Measurements from ENCODE around the gene BCL11A. TPM values are rescaled to one million over a fixed set of nuclear protein-coding genes. Genes with fewer than 3 reads are reported as not detected.

The BCL11A gene
- total RNA-seq, 1 donor from 2014 or later: under 0.01 TPM

DNA sequence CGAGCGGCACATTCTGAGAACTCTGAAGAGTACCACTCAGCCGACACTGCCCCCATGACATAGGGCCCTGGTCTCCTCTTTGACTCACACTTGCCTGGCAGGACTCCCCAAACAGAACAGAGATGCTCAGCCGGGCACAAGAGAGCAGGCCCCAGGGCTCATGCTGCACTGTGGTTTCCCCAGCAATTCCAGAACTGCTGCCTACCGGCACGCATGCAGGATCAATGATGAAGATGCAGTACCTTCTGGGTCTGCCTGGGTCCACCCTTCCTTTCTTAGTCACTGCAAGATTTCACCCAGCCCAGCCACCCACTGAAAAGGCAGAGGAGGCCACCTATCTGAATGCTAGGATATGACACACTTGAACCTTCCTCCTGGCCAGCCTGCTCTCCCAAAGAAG lies 49.4 kb downstream of the BCL11A start:
- DNase-seq: no peak

DNA sequence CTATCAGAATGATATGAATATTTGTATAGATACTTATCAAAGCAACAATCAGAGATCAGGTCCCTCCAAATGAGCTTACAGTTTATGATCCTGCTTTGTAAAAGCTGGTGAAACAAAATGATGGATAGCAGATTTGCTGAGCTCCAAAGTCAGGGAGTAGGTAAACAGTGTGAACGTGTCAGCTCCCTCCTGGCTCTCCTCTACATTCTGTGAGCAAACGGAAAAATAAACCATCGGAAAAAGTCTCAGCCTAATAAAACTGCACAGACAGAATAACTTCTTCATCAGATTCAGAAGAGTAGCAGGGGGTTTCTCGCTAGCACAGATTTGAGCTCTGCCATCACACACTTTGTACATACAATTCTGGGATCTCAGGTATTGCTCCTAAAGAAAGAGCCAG lies 51.3 kb downstream of the BCL11A start:
- no peak for DNase-seq

DNA sequence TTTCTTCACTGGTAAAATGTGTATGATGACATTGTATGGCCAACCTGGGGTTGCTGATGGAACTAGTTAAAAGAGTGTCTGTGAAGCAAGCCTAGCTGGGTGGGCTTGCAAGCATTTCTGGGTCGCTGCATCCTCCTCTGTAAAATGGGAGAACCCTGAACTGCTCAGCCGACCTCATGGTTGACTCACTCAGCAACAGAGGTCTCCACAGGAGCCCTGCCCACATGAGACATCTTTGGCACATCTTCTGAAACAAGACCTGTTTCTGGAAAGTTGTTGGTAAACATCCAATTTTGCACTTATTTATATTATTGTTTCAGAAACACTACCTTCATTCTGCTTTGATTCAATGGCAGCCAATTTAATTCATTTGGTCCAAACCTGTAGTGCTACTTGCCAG lies 52.6 kb downstream of the BCL11A start:
- no peak for DNase-seq

DNA sequence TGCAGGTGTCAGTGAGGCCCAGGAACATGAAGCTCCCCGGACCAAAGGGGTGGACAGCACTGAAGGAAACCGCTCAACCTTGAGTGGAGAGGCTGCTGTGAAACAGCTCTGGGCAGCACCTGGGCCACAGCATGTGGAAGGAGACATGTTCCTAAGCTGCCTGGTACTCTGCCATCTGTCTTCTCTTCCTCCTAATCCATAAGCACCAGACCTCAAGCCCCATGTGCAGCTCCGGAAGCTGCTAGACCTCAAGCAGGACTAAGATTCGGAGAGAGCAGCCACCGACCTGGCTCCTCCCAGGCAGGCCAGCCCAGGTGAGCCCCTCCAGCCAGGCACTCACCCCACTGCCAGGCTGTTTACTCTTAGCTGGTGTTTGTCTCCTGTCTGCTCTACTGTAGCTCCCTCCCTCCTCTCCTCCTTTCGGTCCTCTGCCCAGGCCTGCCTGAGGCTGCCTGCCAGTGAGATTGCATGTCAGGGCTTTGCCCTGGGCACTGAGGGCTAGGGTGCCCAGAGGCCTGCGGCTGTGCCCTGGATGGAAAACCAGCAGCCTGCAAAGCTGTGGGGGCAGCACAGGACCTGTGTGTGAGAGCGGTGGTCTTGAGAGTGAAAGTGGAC lies 53.7 kb downstream of the BCL11A start:
- DNase-seq: no peak

DNA sequence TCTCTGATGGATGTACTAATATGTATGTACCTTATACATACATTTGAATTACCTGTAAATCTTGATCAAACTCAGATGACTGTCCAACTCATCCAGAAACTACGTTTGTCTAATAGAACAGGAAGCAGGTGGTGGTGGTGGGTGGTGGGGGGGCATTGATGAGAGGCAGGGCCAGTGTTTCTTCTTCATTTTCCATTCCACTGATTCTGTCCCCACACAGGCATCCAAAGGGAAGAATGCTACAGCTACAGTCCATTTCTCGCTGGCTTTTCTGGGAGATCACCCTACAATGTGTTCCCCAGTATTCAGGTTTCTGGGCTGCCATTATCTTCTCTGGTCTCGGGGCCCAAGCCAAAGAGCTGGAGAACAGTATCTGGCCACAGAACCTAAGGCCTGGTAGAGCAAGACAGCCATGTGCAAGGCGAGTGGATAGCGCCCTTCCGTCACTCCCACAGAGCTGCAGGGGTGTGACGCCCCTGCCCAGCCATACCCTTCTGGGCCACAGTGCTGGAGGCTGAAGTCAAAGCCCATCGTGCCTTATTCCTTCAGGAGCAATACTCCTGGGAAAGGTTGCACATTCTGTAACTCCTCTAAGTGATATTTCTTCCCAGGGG lies 54.5 kb downstream of the BCL11A start:
- no peak for DNase-seq

DNA sequence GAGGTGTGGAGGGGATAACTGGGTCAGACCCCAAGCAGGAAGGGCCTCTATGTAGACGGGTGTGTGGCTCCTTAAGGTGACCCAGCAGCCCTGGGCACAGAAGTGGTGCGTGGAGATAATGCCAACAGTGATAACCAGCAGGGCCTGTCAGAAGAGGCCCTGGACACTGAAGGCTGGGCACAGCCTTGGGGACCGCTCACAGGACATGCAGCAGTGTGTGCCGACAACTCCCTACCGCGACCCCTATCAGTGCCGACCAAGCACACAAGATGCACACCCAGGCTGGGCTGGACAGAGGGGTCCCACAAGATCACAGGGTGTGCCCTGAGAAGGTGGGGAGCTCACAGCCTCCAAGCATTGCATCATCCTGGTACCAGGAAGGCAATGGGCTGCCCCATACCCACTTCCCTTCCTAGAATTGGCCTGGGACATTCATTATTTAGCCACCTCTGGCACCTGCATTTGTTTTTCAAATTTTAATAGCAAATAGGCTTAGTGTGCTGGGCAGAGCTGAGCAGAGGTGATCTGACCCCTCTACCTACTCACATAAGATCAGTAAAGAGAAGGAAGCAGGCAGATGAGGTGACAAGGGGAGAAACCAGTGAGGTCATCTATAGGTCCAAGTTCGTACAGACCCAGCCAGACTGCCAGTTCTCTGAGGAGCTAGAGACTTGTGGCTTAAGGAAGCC lies 55.2 kb downstream of the BCL11A start:
- DNase-seq: no peak

DNA sequence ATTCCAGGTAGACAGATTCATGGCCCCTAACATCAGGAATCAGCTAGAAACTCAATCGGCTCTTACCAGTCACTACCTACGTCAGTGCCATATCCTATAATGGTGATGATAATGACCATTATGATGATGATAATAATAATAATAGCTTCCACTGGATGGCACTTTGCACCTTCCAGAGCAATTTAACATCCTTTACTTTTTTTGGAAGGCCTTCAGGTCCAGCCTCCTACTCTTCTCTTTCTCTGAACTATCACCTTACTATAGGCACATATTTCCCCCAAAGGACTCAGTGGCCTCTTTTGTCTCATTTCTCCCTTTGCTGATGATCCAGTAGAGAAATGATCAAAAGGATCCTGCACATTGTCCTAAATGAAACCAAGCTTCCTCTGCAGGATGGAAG lies 56.0 kb downstream of the BCL11A start:
- DNase-seq: no peak

DNA sequence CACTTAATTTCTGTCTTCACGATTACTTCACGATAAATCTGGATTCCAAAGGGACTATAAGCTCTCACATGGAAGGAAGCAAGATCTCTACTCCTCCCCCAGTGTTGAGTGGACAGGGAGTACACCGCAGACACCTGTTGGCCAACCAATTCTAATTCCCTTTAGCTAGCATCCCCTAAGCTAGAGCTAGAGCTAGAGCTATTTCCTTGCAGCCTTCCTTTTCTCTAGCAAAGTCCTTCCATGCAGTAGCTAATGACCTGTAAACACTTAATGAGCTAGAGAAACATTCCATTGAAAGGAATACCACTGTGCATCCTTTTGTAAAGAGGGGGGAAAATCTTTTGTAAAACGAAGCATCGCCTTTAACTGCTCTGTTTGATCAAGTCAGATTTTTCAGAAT lies 56.5 kb downstream of the BCL11A start:
- no peak for DNase-seq

DNA sequence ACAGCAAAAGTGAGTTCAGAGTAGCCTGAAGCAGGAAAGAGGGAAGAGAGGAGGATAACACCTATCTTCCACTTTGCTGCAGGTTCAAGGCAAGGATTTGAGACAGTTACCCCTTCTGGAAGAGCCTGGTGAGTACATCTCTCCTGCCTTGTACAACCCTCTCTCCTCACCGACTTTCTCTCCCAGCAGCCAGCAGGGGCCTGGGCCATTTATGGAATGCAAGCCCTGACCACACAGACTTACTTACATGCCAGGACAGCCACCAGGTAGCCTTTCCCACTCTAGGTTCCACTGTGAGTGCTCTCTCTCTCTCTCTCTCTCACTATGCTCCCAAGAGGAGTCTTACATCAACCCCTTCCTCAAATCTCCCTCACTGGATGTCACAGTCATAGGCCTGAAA lies 57.0 kb downstream of the BCL11A start:
- no peak for DNase-seq

DNA sequence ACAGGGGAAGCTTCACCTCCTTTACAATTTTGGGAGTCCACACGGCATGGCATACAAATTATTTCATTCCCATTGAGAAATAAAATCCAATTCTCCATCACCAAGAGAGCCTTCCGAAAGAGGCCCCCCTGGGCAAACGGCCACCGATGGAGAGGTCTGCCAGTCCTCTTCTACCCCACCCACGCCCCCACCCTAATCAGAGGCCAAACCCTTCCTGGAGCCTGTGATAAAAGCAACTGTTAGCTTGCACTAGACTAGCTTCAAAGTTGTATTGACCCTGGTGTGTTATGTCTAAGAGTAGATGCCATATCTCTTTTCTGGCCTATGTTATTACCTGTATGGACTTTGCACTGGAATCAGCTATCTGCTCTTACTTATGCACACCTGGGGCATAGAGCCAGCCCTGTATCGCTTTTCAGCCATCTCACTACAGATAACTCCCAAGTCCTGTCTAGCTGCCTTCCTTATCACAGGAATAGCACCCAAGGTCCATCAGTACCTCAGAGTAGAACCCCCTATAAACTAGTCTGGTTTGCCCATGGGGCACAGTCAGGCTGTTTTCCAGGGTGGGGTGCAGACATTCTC lies 58.3 kb downstream of the BCL11A start:
- DNase-seq: no peak

DNA sequence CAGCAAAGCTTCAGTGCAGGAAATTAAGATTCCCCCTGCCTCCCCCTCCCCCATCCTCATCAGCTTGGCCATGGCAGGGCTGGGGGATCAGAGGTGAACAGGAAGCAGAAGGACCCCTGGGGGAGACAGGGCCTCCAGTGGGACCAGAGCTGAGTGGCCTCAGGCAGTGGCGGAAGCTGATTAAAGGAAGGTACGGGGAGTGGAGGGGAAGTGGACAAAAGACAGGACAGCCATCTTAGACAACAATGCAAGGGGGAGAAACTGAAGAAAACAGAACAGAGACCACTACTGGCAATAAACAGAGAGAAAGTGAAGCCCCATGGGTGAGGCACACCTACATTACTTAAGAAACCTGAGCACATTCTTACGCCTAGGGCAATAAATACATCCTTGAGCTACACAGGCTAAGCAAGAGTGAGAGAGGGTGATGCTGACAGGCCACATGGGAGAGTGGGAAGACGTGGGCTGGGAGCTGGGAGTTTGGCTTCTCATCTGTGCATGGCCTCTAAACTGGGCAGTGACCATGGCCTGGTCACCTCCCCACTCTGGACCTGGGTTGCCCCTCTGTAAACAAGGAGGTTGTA lies 59.6 kb downstream of the BCL11A start:
- no peak for DNase-seq

DNA sequence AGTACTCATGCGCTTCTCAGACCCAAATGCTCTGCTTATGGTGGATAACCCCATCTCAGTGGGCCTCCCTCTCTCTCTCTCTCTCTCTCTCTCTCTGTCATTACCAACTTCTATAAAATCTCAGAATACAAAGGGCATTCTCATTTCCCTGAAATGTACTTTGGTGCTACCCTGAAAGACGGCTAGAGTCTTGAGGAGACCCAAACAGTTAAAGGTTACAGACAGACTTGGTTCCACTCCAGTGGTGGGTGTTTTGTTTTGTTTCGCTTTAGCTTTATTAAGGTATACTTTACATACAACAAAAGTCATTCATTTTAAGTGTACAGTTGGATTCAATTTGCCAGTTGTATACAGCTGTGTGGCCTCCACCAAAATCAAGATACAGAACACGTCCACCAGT lies 60.9 kb downstream of the BCL11A start:
- DNase-seq: no peak

DNA sequence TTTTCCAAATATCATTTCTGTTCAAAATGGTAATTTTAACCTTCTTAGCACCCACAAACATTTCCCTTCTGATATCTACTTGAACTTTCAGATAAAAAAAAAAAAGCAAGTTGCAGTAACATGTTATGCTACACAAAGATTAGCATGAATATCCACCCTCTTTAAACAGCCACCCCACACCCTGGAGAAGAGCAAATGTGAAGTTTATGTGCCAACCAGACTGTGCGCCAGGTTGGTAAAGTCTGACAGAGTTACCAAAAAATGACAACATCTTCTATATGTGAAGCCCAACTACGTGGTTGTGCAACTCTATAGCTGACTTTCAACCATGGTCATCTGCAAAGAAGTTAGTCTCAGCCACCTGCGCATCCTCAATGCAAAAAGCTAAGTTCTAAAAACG lies 62.6 kb downstream of the BCL11A start:
- no peak for DNase-seq

DNA sequence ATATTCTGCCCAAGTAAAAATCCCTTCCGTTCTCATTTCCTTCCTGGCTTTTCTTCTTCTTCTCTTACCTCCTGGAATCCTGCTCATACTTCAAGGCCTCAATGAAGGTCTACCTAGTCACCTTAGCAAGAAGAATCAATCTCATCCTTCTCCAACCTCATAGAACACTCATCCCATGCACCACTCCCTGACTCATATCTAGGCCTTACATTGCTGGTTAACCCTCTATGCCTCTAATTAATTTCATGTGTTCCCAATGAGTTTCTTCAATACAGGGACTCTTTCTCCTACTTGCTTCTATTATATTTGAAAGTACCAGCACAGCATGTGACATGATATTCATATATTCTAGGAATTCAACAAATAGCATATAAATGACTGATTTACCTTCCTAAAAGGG lies 63.0 kb downstream of the BCL11A start:
- no peak for DNase-seq

DNA sequence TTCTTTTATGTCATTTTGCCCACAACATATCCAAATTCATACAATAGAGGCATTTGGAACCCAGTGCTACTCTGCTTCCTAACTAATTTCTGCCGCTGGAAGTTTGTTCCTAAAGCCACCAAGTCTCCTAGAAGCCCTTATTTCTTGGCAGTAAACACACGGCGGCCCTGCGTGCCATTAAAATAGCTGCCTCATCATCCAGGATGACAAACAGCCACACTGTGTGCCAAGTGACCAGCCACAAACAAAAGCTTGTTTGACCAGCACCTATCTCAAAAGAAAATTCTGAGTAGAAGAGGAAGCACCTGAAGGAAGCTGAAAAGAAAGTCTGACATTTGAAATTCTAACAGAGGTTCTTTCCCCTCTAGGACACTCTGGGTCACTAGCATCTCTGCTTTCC lies 64.2 kb downstream of the BCL11A start:
- no peak for DNase-seq

DNA sequence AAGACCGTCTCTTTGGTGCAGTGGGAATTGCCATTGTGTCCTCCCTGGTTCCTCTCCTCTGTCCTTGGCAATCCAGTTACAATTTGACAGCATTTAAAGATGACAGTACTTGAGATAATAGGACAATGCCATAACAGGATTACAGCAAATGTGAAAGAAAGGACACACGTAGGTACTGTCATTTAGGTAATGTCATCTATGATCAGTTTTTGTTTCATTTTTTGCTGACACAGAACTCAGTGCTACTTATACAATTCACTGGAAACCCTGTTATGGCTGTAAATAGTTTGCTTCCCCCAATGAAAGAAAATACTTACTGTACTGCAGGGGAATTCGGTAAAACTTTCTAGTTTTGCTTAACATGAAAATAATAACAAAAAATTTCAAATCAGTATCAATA lies 65.2 kb downstream of the BCL11A start:
- no peak for DNase-seq

DNA sequence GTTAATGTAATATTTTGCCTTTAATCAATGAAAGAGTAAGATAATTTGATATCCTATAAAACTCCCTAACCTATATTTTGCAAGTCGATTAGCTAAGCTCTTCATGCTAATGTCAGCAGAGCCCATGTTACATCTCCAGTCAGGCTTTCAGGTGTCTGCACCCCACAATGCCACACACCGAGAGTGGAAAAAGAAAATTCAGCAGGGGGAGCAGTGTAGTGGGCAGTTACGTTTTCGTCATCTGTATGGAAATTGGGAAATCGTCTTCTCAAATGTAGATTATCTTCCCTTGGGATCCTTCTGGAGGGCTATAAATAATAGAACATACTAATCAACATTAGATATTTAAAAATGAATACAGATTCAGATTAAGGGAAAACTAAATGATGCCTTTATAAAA lies 66.3 kb downstream of the BCL11A start:
- no peak for DNase-seq

DNA sequence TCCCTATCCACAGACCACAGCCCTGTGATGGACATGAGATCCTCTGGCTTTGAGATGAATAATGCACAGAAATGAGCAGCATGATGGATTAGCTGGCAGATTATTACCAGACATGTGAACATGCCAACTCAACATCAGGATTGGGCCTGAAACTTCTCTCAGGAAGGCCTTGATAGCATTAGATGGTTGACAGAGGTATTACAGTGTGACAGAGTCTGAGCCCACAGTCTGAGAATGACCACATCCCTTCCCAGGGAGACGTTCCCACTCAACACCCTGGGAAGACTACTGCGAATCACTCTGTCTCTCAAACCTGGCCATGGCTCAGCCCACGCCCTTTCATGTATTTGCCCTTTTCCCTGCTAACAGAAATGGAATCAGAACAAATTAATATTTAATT lies 66.9 kb downstream of the BCL11A start:
- no peak for DNase-seq

DNA sequence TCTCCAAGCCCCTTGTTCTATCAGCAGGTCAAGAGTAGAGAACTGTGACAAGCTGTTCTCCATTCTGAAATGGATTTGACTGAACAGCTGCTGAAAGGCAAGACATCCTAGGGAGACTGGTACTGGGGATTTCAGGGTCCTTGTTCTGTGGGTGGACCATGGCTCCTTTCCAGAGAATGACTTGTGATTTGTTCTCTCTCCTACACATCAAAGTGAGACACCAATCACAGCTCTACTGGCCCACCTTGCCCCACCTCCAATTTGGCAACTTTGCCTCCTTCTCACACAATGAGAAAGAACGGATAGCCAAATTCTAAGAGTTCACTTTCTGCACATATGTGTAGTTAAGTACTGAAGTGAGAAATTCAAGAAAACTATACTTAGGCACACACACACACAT lies 67.4 kb downstream of the BCL11A start:
- DNase-seq: no peak

DNA sequence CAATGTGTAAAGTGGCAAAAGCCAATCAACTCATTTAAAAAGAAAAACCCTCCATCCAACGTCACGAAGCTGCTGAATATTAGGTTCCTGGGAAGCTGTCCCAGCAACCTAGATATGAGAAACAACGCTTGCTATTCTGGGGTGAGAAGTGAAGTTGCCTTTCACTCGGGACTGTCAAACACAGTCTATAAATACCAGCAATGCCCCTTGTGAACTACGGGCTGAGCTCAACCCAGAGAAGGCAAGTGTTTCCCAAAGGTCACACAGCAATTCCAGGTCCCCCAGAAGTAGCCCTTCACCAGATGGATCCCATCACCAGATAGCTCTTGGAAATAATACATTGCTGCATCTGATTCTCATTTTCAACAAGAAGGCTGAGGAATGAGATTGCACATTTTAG lies 67.9 kb downstream of the BCL11A start:
- no peak for DNase-seq

DNA sequence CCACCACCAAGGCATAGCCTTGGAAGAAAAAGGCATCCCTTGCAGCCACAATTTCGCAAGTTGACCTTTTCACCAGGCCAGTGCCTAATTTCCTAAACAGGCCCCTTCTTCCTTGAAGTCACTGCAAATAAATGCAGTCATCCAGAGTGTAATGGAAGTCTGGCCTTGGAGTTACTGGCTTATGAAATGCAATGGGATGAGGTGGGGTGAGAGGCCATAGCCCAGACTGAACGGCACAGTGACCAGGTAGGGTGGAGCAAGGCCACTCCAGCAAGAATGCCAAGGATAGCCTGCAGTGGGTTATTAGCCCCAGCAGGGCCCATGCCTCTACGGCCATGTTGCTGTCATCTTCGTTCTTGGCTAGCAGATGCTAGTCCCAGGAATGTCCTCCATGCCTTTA lies 68.4 kb downstream of the BCL11A start:
- DNase-seq: no peak

DNA sequence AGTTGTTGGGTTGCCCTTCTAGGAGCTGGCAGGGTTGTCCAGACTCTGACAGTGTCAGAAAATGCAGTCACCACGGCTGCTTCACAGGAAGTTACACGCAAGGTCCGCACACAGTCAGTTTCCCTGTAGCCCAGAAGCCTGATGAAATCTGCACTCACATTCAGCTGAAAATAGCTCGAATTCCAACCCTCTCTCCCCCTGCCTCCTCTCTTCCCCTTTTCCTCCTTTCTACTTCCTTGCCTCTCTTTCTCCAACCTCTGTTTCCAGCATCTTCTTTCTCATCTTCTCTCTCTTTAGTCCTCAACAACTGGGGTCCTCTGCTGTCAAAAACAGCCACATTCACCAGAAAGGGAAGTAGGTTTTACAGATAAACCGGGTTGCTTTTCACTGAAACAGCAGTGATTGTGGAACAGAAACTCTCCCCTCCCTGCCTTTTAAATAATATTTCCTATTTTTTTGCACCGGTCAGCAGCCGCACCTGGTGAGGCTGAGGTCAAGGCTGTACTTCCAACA lies 69.3 kb downstream of the BCL11A start:
- DNase-seq: no peak

DNA sequence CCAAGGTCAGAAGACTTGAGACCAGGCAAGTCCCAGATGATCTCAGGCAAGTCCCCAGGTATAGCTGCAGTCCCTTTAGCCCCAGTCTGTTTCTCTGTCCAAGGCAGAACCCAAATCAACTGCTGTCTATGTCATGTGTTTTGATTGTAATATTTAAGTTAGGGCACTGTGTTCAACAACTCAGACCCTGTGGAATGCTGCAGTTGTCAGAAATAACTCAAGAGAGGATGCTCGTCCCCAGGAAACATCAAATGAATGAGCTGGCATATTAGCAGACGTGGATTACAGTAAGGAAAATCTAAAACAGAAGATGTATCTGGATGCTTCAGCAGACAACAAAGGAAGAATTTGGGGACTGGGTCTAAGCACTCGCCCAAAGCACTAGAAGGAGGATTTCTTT lies 70.1 kb downstream of the BCL11A start:
- no peak for DNase-seq

DNA sequence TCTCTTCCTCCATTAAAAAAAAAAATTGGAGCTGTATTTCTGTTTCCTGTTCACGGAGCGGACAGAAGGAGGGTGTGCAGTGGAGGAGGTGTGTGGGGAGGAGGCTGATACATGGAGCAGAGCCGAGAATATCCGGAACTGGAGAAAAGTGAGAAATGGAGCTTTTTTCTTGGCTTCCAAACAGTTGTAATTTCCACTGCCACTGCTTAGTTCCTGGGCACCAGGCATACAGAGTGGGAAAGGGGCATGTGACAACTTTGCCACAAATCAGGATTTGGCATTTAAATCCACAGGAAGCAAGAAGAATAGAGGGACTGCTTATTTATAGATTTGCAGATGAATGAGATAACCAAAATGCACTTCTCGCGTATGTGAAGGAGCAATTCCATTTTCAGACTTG lies 71.2 kb downstream of the BCL11A start:
- no peak for DNase-seq

Measured in dermis blood vessel endothelial cell (primary cell).